GM18858 (cell line): ENCODE measurements around the gene OR10A7.
"Not testable (repeated sequence)": the region's sequence is repeated elsewhere in the genome, so short reads cannot be mapped to it uniquely, and the experiment has no call there.

Source experiments
- ATAC-seq: cut with Tn5 transposase; IDR thresholded peaks from one replicate; pipeline ENCODE4 v1.9.1; 2021; ENCODE audit not compliant: unreplicated experiment

The OR10A7 gene

GRCh38 chr12:55220725-55221124 is at the start of gene OR10A7:
Gene OR10A7 (plus strand): TSS chr12:55221025. CDS start chr12:55221025, 0 bp downstream.
- ATAC-seq = no peak

GRCh38 chr12:55171445-55171844 is 49.4 kb upstream of the OR10A7 start:
- ATAC-seq = no peak

- not testable (repeated sequence) for ATAC-seq
These were observed 49.0 kb upstream of the OR10A7 start for GRCh38 chr12:55171846-55172245.

- ATAC-seq = no peak
These were observed 48.1 kb upstream of the OR10A7 start for GRCh38 chr12:55172686-55173085.

GRCh38 chr12:55173456-55173855 is 47.4 kb upstream of the OR10A7 start:
- no peak for ATAC-seq

GRCh38 chr12:55188573-55188972 is 32.3 kb upstream of the OR10A7 start:
- no peak for ATAC-seq

- peak; percentile 72 for ATAC-seq
These were observed 31.8 kb upstream of the OR10A7 start for GRCh38 chr12:55188974-55189556.

GRCh38 chr12:55194382-55194781 is 26.4 kb upstream of the OR10A7 start:
- no peak for ATAC-seq

GRCh38 chr12:55226523-55226922 is 5.7 kb downstream of the OR10A7 start:
- ATAC-seq = no peak

- no peak for ATAC-seq
These were observed 6.8 kb downstream of the OR10A7 start for GRCh38 chr12:55227643-55228042.

GRCh38 chr12:55244309-55244708 is 23.5 kb downstream of the OR10A7 start, which contains the start of gene OR6C74:
Gene OR6C74 (plus strand): TSS chr12:55244609. CDS start chr12:55247288, 2,679 bp downstream.
- no peak for ATAC-seq

GRCh38 chr12:55246159-55246558 is 25.3 kb downstream of the OR10A7 start:
- no peak for ATAC-seq

GRCh38 chr12:55250944-55251343 is 30.1 kb downstream of the OR10A7 start:
- ATAC-seq = no peak

GRCh38 chr12:55253281-55253680 is 32.5 kb downstream of the OR10A7 start:
- ATAC-seq = no peak

- no peak for ATAC-seq
These were observed 36.0 kb downstream of the OR10A7 start for GRCh38 chr12:55256831-55257230.

- no peak for ATAC-seq
These were observed 37.5 kb downstream of the OR10A7 start for GRCh38 chr12:55258303-55258702.
